Vagina (tissue), 2 donors: ENCODE data around the gene CDH4.

Experiments used
- POLR2A ChIP-seq, 2 donors: fragments of 450-650 bp; IDR thresholded peaks; one replicate each; pipeline ENCODE4 v1.6.1; 2017; ENCODE audit warnings: antibody characterized with exemption in 2 of 2, mild to moderate bottlenecking in 2 of 2, moderate library complexity in 2 of 2
- POLR2AphosphoS5 ChIP-seq, 2 donors: sonication (generic); formaldehyde crosslinking; IDR thresholded peaks; one replicate each; pipeline ENCODE4 v1.9.0; 2017; ENCODE audit warnings: antibody characterized with exemption in 2 of 2, mild to moderate bottlenecking in 2 of 2, low read depth in 1 of 2; ENCODE audit not compliant: insufficient read depth in 1 of 2
- TF ChIP-seq, protein P1 (sequence below), 3 experiments: fragments of 450-650 bp in 2 of 3; fragments of 200-600 bp in 1 of 3; sonication (generic) in 1 of 3; IDR thresholded peaks; one replicate each; pipeline ENCODE4 v1.5.1; 2017 to 2019; ENCODE audit warnings: antibody characterized with exemption in 3 of 3, mild to moderate bottlenecking in 2 of 3, moderate library complexity in 2 of 3

DNA sequence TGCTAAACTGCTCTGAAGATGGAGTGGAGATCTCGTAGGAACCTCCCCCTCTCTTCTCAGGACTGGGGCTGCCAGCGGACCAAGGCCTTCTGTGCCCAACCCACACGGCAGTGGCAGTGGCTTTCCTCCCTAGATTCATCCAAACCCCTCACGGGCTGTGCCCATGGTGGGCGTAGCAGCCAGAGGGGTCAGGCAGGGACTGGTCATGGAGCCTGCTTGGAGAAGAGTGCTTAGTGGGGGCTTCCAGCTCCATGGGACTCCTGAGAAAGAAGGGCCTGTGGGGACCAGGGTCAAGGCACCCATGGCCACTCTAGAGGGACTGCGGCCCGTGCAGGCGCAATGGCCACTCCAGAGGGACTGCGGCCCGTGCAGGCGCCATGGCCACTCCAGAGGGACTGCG, 727.0 kb downstream of the CDH4 start:
- TF ChIP-seq POLR2A (IDR thresholded peaks at IDR 0.05) (no peak), POLR2AphosphoS5 (IDR thresholded peaks at IDR 0.05; ENCODE audit: insufficient read depth in 1 of 2, low read depth in 1 of 2) (no peak)
- TF ChIP-seq, protein P1, sequence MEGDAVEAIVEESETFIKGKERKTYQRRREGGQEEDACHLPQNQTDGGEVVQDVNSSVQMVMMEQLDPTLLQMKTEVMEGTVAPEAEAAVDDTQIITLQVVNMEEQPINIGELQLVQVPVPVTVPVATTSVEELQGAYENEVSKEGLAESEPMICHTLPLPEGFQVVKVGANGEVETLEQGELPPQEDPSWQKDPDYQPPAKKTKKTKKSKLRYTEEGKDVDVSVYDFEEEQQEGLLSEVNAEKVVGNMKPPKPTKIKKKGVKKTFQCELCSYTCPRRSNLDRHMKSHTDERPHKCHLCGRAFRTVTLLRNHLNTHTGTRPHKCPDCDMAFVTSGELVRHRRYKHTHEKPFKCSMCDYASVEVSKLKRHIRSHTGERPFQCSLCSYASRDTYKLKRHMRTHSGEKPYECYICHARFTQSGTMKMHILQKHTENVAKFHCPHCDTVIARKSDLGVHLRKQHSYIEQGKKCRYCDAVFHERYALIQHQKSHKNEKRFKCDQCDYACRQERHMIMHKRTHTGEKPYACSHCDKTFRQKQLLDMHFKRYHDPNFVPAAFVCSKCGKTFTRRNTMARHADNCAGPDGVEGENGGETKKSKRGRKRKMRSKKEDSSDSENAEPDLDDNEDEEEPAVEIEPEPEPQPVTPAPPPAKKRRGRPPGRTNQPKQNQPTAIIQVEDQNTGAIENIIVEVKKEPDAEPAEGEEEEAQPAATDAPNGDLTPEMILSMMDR (IDR thresholded peaks at IDR 0.05): no peak
